ENCODE results near the gene MRM2.

The MRM2 gene

DNA sequence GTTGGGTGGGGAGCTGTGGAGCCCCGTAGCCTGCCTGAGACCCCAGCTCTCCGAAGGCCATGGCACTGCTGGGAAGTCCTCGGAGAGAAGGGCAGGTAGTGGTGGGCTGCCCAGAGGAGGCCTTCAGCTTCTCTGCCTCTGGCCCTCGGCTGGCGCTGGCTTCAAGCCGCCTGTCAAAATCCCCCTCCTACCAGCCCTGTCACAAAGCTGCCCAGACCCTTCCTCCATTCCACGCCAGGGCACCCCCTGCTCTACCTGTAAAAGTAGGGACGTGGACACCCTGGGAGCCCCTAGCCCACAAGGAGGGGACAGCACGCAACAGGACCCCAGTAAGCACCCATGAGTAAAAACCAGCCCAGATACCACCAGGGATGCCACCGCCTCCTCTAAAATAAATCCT lies 40.9 kb downstream of the MRM2 start:
- in situ Hi-C loops (cut with HindIII; ENCODE audit: low pct_unique_long_range_greater_than_20kb, low sequenced_read_pairs), result no loop called here
- DNase-seq (ENCODE audit: low read depth in 1 of 2, low spot score in 1 of 2), result no peak
- no peak for TF ChIP-seq JUND (IDR thresholded peaks at IDR 0.05; ENCODE audit: low read depth)

DNA sequence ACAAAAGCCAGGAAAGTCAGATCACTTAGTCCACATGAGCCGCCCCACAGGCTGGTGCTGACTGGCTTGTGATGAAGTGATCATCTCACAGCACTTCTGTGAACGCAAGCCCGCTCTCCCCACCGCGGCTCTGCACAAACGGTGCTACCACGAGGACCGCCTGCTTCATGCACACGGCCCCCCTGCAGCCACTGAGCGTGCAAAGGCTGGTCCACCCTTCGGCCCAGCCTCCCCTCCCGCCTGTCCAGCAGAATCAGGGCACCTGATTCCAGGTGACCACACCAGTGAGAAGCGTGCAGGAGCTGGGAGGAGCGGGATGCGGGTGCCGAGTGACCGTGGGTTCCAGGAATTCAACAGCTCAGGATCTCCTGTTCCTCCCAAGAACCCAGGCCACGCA lies 41.4 kb downstream of the MRM2 start:
- in situ Hi-C loops (cut with HindIII; ENCODE audit: low pct_unique_long_range_greater_than_20kb, low sequenced_read_pairs), result no loop called here
- TF ChIP-seq JUND (IDR thresholded peaks at IDR 0.05; ENCODE audit: low read depth), result no peak
- no peak for DNase-seq (ENCODE audit: low read depth in 1 of 2, low spot score in 1 of 2)

GRCh38 chr7:2199956-2200583 lies 41.9 kb downstream of the MRM2 start:
- in situ Hi-C loops (cut with HindIII; ENCODE audit: low pct_unique_long_range_greater_than_20kb, low sequenced_read_pairs), result no loop called here
- DNase-seq (ENCODE audit: low read depth in 1 of 2, low spot score in 1 of 2), result no peak
- TF ChIP-seq JUND (IDR thresholded peaks at IDR 0.05; ENCODE audit: low read depth), result no peak

DNA sequence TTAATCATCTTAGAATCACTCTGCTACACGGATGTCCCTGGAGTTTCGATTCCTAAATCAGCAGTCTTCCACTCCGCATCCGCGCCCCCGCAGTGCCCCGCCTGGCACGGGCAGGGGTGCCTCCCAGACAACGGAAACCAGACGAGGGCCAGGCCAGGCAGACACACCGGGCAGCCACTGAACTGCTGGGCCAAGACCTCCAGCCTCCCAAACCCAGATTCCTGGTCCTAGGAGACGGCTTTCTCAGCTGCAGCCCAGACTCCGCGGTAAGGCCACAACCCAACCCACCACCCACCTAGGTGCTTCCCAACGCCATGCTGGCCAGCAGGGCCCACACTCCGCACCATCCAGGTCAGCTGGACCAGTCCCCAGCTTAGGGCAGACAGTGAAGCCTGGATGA lies 42.5 kb downstream of the MRM2 start:
- in situ Hi-C loops (cut with HindIII; ENCODE audit: low pct_unique_long_range_greater_than_20kb, low sequenced_read_pairs), result no loop called here
- DNase-seq (ENCODE audit: low read depth in 1 of 2, low spot score in 1 of 2), result no peak
- no peak for TF ChIP-seq JUND (IDR thresholded peaks at IDR 0.05; ENCODE audit: low read depth)

- TF ChIP-seq JUND (IDR thresholded peaks at IDR 0.05; ENCODE audit: low read depth), result no peak
- DNase-seq (ENCODE audit: low read depth in 1 of 2, low spot score in 1 of 2), result no peak
- in situ Hi-C loops (cut with HindIII; ENCODE audit: low pct_unique_long_range_greater_than_20kb, low sequenced_read_pairs), result no loop called here
Observed at GRCh38 chr7:2198760-2199159, 43.2 kb downstream of the MRM2 start.

GRCh38 chr7:2198206-2198605 lies 43.8 kb downstream of the MRM2 start:
- no peak for TF ChIP-seq JUND (IDR thresholded peaks at IDR 0.05; ENCODE audit: low read depth)
- peak in 1 of 2 experiments; percentile 48 for DNase-seq (ENCODE audit: low read depth in 1 of 2, low spot score in 1 of 2)
- in situ Hi-C loops (cut with HindIII; ENCODE audit: low pct_unique_long_range_greater_than_20kb, low sequenced_read_pairs), result no loop called here

DNA sequence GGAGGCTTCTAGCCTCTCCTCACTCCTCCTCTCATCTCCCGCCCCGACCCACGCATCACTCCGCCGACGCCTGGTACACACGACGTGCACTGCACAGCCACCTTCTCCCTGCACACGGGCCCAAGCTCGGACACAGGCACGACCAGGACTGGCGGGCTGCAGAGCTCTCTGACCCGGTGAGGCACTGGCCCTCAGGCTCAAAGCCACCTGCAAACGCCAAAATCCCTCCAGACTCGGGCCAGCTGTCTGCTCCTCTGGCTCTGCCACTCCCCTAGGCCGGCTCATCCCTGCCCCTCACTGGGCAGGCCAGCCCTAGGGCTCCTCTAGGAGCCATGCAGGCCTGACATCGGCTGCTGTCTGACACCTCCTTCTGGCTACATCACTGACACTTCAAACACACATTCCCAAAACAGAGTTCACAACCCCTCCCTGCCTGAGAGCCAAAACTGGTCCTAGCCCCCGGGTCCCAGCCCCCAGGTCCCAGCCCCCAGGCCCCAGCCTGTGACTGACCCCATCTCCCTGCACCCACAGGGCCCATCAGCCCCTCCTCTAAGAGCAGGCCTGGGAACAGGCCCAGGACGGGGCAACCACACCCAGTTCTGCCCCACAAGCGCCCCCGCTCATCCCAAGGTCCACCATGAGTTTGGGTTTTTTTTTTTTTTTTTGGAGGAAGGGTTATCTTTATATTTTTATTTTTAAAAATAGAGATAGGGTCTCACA lies 44.4 kb downstream of the MRM2 start:
- no peak for TF ChIP-seq JUND (IDR thresholded peaks at IDR 0.05; ENCODE audit: low read depth)
- in situ Hi-C loops (cut with HindIII; ENCODE audit: low pct_unique_long_range_greater_than_20kb, low sequenced_read_pairs), result no loop called here
- DNase-seq (ENCODE audit: low read depth in 1 of 2, low spot score in 1 of 2), result no peak

DNA sequence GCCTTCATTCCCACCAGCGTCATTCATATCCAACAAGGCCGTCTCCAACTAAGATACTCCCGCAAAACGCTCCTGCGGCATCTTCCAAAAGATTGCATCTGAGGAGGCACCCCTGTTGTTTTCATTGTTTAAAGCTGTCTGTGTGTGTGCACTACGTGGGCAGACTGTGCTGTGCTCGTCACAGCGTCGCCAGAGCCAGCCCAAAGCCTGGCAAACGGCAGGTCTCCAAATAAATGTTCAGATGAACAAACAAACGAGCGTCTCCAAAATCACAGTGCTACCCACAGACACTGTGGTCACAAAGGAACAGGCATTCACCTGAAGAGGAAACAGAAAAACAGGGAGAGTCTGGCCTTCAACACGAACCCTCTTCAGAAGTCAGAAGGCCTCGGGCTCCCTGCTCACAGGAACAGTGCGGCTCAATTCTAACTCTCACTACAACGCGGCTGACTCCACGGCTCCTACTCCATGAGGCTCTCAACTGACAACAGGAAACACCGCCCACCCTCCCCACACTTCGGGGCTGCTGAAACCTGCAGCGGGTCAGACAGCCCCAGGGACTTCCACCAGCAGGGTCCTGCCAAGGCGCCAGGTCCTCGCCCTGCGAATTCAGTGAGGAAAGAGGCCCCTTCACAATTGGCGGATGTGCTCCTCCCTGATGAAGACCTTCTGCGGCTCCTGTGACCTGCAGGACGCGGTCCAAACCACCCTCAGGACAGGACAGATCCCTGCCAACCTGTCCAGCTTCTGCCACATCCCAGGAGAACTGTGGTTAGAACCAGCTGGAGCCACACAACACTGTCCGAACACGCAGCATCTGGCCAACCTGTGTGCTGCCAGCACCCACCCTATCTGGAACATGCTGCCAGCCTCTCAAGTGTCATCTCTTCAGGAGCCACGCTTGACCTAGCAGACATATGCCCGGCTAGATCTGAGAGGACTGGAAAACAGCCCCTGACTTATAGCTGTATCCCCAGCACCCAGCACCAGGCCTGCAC lies 45.3 kb downstream of the MRM2 start:
- TF ChIP-seq JUND (IDR thresholded peaks at IDR 0.05; ENCODE audit: low read depth), result no peak
- no peak for DNase-seq (ENCODE audit: low read depth in 1 of 2, low spot score in 1 of 2)
- in situ Hi-C loops (cut with HindIII; ENCODE audit: low pct_unique_long_range_greater_than_20kb, low sequenced_read_pairs), result no loop called here

- no peak for TF ChIP-seq JUND (IDR thresholded peaks at IDR 0.05; ENCODE audit: low read depth)
- no peak for DNase-seq (ENCODE audit: low read depth in 1 of 2, low spot score in 1 of 2)
- in situ Hi-C loops (cut with HindIII; ENCODE audit: low pct_unique_long_range_greater_than_20kb, low sequenced_read_pairs), result no loop called here
Observed at GRCh38 chr7:2195400-2196246, 46.4 kb downstream of the MRM2 start.

DNA sequence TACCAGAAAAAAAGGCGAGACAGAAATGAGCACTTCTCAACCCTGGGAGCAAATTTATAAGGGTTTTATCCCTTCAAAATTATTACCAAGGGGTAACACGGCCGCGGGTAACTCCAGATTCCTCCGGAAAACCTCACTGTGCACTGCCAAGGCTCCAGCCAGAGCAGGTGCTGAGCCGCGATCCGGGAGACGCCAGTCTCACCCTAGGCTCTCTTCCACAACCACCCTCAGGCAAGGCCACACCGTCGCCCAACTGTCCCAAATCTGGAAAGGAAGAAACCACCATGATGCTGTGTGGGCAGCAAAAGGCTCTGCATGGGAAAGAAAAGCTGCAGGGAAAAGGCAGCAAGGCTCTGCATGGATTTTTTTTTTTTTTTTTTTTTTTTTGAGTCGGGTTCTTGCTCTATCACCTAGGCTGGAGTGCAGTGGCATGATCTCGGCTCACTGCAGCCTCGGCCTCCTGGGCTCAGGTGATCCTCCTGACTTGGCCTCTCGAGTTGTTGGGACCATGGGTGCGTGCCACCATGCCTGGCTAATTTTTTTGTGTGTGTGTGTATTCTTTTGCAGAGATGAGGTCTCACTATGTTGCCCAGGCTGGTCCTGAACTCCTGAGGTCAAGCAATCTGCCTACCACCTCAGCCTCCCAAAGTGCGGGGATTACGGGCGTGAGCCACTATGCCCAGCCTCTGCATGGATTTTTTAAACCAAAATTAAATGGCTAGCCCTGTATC lies 48.3 kb downstream of the MRM2 start:
- no peak for DNase-seq (ENCODE audit: low read depth in 1 of 2, low spot score in 1 of 2)
- TF ChIP-seq JUND (IDR thresholded peaks at IDR 0.05; ENCODE audit: low read depth), result no peak
- in situ Hi-C loops (cut with HindIII; ENCODE audit: low pct_unique_long_range_greater_than_20kb, low sequenced_read_pairs), result no loop called here

- TF ChIP-seq JUND (IDR thresholded peaks at IDR 0.05; ENCODE audit: low read depth), result no peak
- DNase-seq (ENCODE audit: low read depth in 1 of 2, low spot score in 1 of 2), result peak; percentile 82 to 97
- in situ Hi-C loops (cut with HindIII; ENCODE audit: low pct_unique_long_range_greater_than_20kb, low sequenced_read_pairs), result no loop called here
Observed at GRCh38 chr7:2192831-2193534, 49.0 kb downstream of the MRM2 start.
